Left colon (tissue), 2 donors: ENCODE data around the gene ADORA1. TPM values are rescaled to one million over a fixed set of nuclear protein-coding genes. Genes with fewer than 3 reads are reported as not detected.

Experiments
- ATAC-seq: fragments of 200-7000 bp; cut with Tn5 transposase; one replicate; pipeline ENCODE4 v1.9.1; 2020; ENCODE audit warnings: mild to moderate bottlenecking, moderate library complexity
- DNase-seq, 2 donors: peaks; one replicate each; pipeline ENCODE4 v3.0.0-alpha.2; 2020
- intact Hi-C, 2 donors: fragments of 100-400 bp; cut with DNase I in 1 of 2; cut with micrococcal nuclease in 1 of 2; formaldehyde crosslinking; loops; one replicate each; pipeline versions ENCODE4 v1.11.2 to v1.14.0; 2022; cut with DNase I, micrococcal nuclease
- total RNA-seq, 2 donors: library from RNA; stranded (reverse); fragmentation: NEBNext Ultra II Directional; extraction: Animal tissue kit (Norgen Biotek cat#: 25700); gene quantifications; one replicate each; pipeline ENCODE4 v1.2.1, GENCODE V29; 2021
- donor health status: DM: no; HTN: no; CAD: no.
- donor health status: DM: yes; HTN: yes; CAD: no.

The ADORA1 gene
- total RNA-seq, 2 donors from 2014 or later, result 0.37 to 0.39 TPM

- intact Hi-C loops, result no loop called here
- no peak for ATAC-seq
- no peak for DNase-seq
Measured at GRCh38 chr1:203150511-203151297, 23.2 kb downstream of the ADORA1 start.

- intact Hi-C loops, result no loop called here
- ATAC-seq (no peak), DNase-seq (no peak)
Measured at GRCh38 chr1:203151362-203152157, 24.0 kb downstream of the ADORA1 start.

GRCh38 chr1:203152158-203153034 is 24.9 kb downstream of the ADORA1 start:
- intact Hi-C loops, result no loop called here
- ATAC-seq (no peak), DNase-seq (no peak)

GRCh38 chr1:203153051-203153988 is 25.8 kb downstream of the ADORA1 start:
- DNase-seq, result no peak
- intact Hi-C loops, result no loop called here
- ATAC-seq, result no peak

- ATAC-seq, result no peak
- intact Hi-C loops, result no loop called here
- no peak for DNase-seq
Measured at GRCh38 chr1:203153989-203154821, 26.7 kb downstream of the ADORA1 start.

GRCh38 chr1:203156280-203156679 is 28.8 kb downstream of the ADORA1 start:
- intact Hi-C loops, result no loop called here
- DNase-seq (no peak), ATAC-seq (peak; percentile 96)

- DNase-seq (no peak), ATAC-seq (no peak)
- intact Hi-C loops, result no loop called here
Measured at GRCh38 chr1:203158423-203158822, 30.9 kb downstream of the ADORA1 start.

- DNase-seq, result no peak
- ATAC-seq, result no peak
- intact Hi-C loops, result no loop called here
Measured at GRCh38 chr1:203158960-203159665, 31.6 kb downstream of the ADORA1 start.

GRCh38 chr1:203159844-203160243 is 32.3 kb downstream of the ADORA1 start:
- ATAC-seq (no peak), DNase-seq (no peak)
- intact Hi-C loops, result no loop called here

GRCh38 chr1:203161175-203161574 is 33.6 kb downstream of the ADORA1 start:
- intact Hi-C loops, result no loop called here
- no peak for ATAC-seq
- no peak for DNase-seq

- no peak for ATAC-seq
- intact Hi-C loops, result no loop called here
Measured at GRCh38 chr1:203161703-203162102, 34.2 kb downstream of the ADORA1 start.

GRCh38 chr1:203162403-203162802 is 34.9 kb downstream of the ADORA1 start:
- no peak for DNase-seq
- no peak for ATAC-seq
- intact Hi-C loops, result no loop called here

More at GRCh38 chr1:203161703-203162102, 34.2 kb downstream of the ADORA1 start:
- DNase-seq, result no peak

GRCh38 chr1:203163891-203164635 is 36.5 kb downstream of the ADORA1 start:
- no peak for DNase-seq
- no peak for ATAC-seq
- intact Hi-C loops, result no loop called here

- no peak for ATAC-seq
- DNase-seq, result no peak
- intact Hi-C loops, result no loop called here
Measured at GRCh38 chr1:203165101-203165799, 37.7 kb downstream of the ADORA1 start.

- ATAC-seq, result no peak
- no peak for DNase-seq
- intact Hi-C loops, result no loop called here
Measured at GRCh38 chr1:203165800-203166161, 38.3 kb downstream of the ADORA1 start.
